IMR-90 (cell line): ENCODE measurements around the gene BAZ2B. TPM values are rescaled to one million over a fixed set of nuclear protein-coding genes. Genes with fewer than 3 reads are reported as not detected.

Experiments
- ATAC-seq: fragments of 200-7000 bp; cut with Tn5 transposase; 2 replicates; pipeline ENCODE4 v1.9.1; 2020; ENCODE audit warnings: low read depth, mild to moderate bottlenecking, moderate library complexity
- BruUV-seq: library from RNA; stranded (reverse); fragments of 400-500 nt; replicated peaks from 2 replicates; lab custom pipeline; 2021; lab: Mats Ljungman, UMichigan
- CTCF ChIA-PET: fragments of 300-600 bp; formaldehyde crosslinking; extraction: SDS; loops from one replicate; lab custom pipeline; 2021; ENCODE audit warnings: antibody characterized with exemption; lab: Yijun Ruan, JAX
- POLR2A ChIA-PET: fragments of 300-600 bp; sonication (Branson Sonifier 250); formaldehyde crosslinking; loops from one replicate; lab custom pipeline; 2022; ENCODE audit warnings: antibody characterized with exemption; ENCODE audit not compliant: unreplicated experiment; lab: Charles Lee
- DNase-seq: peaks from one replicate; pipeline ENCODE4 v3.0.0; 2013
- H2AFZ ChIP-seq: replicated peaks from 2 replicates; pipeline ENCODE3; 2013; ENCODE audit warnings: low read length, mild to moderate bottlenecking; ENCODE audit not compliant: poor library complexity
- H2AK5ac ChIP-seq: 2 replicates; pipeline ENCODE4 v1.6.1; 2013; ENCODE audit warnings: low read depth, low read length, inconsistent platforms
- H2AK9ac ChIP-seq: replicated peaks from 2 replicates; pipeline ENCODE3; 2013; ENCODE audit warnings: mild to moderate bottlenecking, low read depth, low read length, moderate library complexity; ENCODE audit not compliant: poor library complexity
- H2BK120ac ChIP-seq: 2 replicates; pipeline ENCODE4 v1.6.1; 2013; ENCODE audit warnings: low read depth, low read length, inconsistent platforms
- H2BK15ac ChIP-seq: 3 replicates; pipeline ENCODE4 v1.6.1; 2013; ENCODE audit warnings: low read depth, low read length, inconsistent platforms
- H2BK20ac ChIP-seq: 2 replicates; pipeline ENCODE4 v1.6.1; 2013; ENCODE audit warnings: low read depth, mild to moderate bottlenecking, inconsistent platforms, low read length, moderate library complexity
- H2BK5ac ChIP-seq: 2 replicates; pipeline ENCODE4 v1.6.1; 2013; ENCODE audit warnings: mild to moderate bottlenecking, low read depth, low read length, inconsistent platforms; ENCODE audit not compliant: poor library complexity, severe bottlenecking
- H3K14ac ChIP-seq: replicated peaks from 2 replicates; pipeline ENCODE4 v1.6.1; 2013; ENCODE audit warnings: low read depth, low read length, inconsistent platforms
- H3K18ac ChIP-seq: 2 replicates; pipeline ENCODE4 v1.6.1; 2013; ENCODE audit warnings: low read depth, low read length, control low read depth
- H3K23ac ChIP-seq: 2 replicates; pipeline ENCODE4 v1.6.1; 2013; ENCODE audit warnings: low read depth, low read length, inconsistent platforms
- H3K27ac ChIP-seq: 2 replicates; pipeline ENCODE4 v1.5.1; 2013; ENCODE audit warnings: mild to moderate bottlenecking, control low read depth, low read length; ENCODE audit not compliant: insufficient read depth
- H3K27me3 ChIP-seq: 2 replicates; pipeline ENCODE4 v1.6.1; 2013; ENCODE audit warnings: low read length; ENCODE audit not compliant: control insufficient read depth, insufficient read depth
- H3K36me3 ChIP-seq: 2 replicates; pipeline ENCODE4 v1.6.1; 2013; ENCODE audit warnings: low read length, mixed read lengths; ENCODE audit not compliant: control insufficient read depth, insufficient read depth
- H3K4ac ChIP-seq: 2 replicates; pipeline ENCODE4 v1.6.1; 2013; ENCODE audit warnings: low read depth, low read length, inconsistent platforms
- H3K4me1 ChIP-seq: 2 replicates; pipeline ENCODE4 v1.6.1; 2013; ENCODE audit warnings: low read length, mixed read lengths; ENCODE audit not compliant: control insufficient read depth, insufficient read depth
- H3K4me2 ChIP-seq: 2 replicates; pipeline ENCODE4 v1.6.1; 2013; ENCODE audit warnings: low read depth, mild to moderate bottlenecking, control low read depth, low read length, moderate library complexity
- H3K4me3 ChIP-seq: 2 replicates; pipeline ENCODE4 v1.5.1; 2013; ENCODE audit warnings: low read depth, mild to moderate bottlenecking, control low read depth, low read length, moderate library complexity; ENCODE audit not compliant: insufficient read depth
- H3K56ac ChIP-seq: 2 replicates; pipeline ENCODE4 v1.6.1; 2013; ENCODE audit warnings: low read length, inconsistent platforms; ENCODE audit not compliant: insufficient read depth; ENCODE audit errors: extremely low read depth
- H3K79me1 ChIP-seq, 2 experiments: 2 replicates each; pipeline ENCODE4 v1.6.1; 2013; ENCODE audit warnings: low read length in 2 of 2, inconsistent platforms in 1 of 2, low read depth in 1 of 2
- H3K9ac ChIP-seq: 2 replicates; pipeline ENCODE4 v1.6.1; 2013; ENCODE audit warnings: low read depth, low read length, control low read depth
- H3K9me1 ChIP-seq: 2 replicates; pipeline ENCODE4 v1.6.1; 2013; ENCODE audit warnings: low read length, inconsistent platforms; ENCODE audit not compliant: insufficient read depth
- H3K9me3 ChIP-seq: 2 replicates; pipeline ENCODE4 v1.6.1; 2013; ENCODE audit warnings: low read length; ENCODE audit not compliant: control insufficient read depth, insufficient read depth
- H4K20me1 ChIP-seq: 2 replicates; pipeline ENCODE4 v1.6.1; 2013; ENCODE audit warnings: low read length, inconsistent platforms; ENCODE audit not compliant: insufficient read depth
- H4K5ac ChIP-seq: 2 replicates; pipeline ENCODE4 v1.6.1; 2013; ENCODE audit warnings: mild to moderate bottlenecking, low read depth, low read length, control low read depth
- H4K8ac ChIP-seq, 2 experiments: 2 replicates each; pipeline ENCODE4 v1.6.1; 2013; ENCODE audit warnings: low read depth in 2 of 2, low read length in 2 of 2, control low read depth in 1 of 2, inconsistent platforms in 1 of 2
- H4K91ac ChIP-seq: 2 replicates; pipeline ENCODE4 v1.6.1; 2013; ENCODE audit warnings: low read depth, low read length, inconsistent platforms; ENCODE audit not compliant: insufficient read depth
- CEBPB ChIP-seq: IDR thresholded peaks from 2 replicates; pipeline ENCODE4 v1.6.1; 2012; ENCODE audit warnings: low read depth, low read length, improper control_type of control experiment
- FOS ChIP-seq: fragments of 150-350 bp; IDR thresholded peaks from 2 replicates; pipeline ENCODE4 v1.6.1; 2016; ENCODE audit warnings: low read depth, low read length
- MAFK ChIP-seq: IDR thresholded peaks from 2 replicates; pipeline ENCODE4 v1.6.1; 2012; ENCODE audit warnings: low read depth, low read length, improper control_type of control experiment
- MXI1 ChIP-seq: IDR thresholded peaks from 2 replicates; pipeline ENCODE4 v1.6.1; 2012; ENCODE audit warnings: low read depth, mild to moderate bottlenecking, low read length, moderate library complexity, borderline replicate concordance
- RCOR1 ChIP-seq: IDR thresholded peaks from 2 replicates; pipeline ENCODE4 v1.6.1; 2012; ENCODE audit warnings: mild to moderate bottlenecking, low read length, improper control_type of control experiment; ENCODE audit not compliant: insufficient replicate concordance
- WGBS, 2 experiments: methylation state at CpG; one replicate each; pipeline versions ENCODE4 v1.1.5 to v1.1.7; 2013; ENCODE audit warnings: missing lambda C conversion rate in 2 of 2; ENCODE audit not compliant: insufficient read length in 1 of 2; ENCODE audit errors: extremely low coverage in 2 of 2; 5-methylcytosine and 5-hydroxymethylcytosine counted together
- dilution Hi-C: fragments of 300-500 bp; cut with HindIII; formaldehyde crosslinking; loops from one replicate; pipeline ENCODE4 v1.14.3; 2018; ENCODE audit warnings: low sequenced_read_pairs; ENCODE audit not compliant: unreplicated experiment
- in situ Hi-C: fragments of 300-500 bp; cut with MboI; formaldehyde crosslinking; loops from 3 replicates; pipeline ENCODE4 v1.14.3; 2019; ENCODE audit warnings: low sequenced_read_pairs, inconsistent platforms, mixed read lengths
- intact Hi-C: fragments of 100-400 bp; cut with micrococcal nuclease; formaldehyde crosslinking; loops from 2 replicates; pipeline ENCODE4 v1.10.0; 2022
- polyA plus RNA-seq, 3 experiments: library from polyadenylated mRNA; depleted of rRNA; stranded (reverse); fragments of >200 nt; gene quantifications; 2 replicates each; pipeline ENCODE4 v1.2.3, GENCODE V29; 2012; ENCODE audit warnings: low replicate concordance in 1 of 3
- total RNA-seq: library from RNA; depleted of rRNA; stranded (reverse); fragments of >200 nt; gene quantifications from 2 replicates; pipeline ENCODE4 v1.2.3, GENCODE V29; 2012

Gene BAZ2B
- total and polyA plus RNA-seq, 2 of the 4 experiments (the other 2 are of a cell fraction) = 8.9 to 42.1 TPM

GRCh38 chr2:159326569-159327255 lies 289.6 kb downstream of the BAZ2B start:
- H3K14ac ChIP-seq = 0 out of 2 replicates have a peak overlapping the region, but pooled peaks have one; percentile 29
- POLR2A ChIA-PET = no interaction called here
- no TSS peak for BruUV-seq

More at GRCh38 chr2:159326569-159327255, 289.6 kb downstream of the BAZ2B start:
- Histone ChIP-seq H3K36me3 (peaks cover 11% of the 10 kb centered on the region), H4K5ac (peak overlapping the region; percentile 25; the same call in 1 of the 2 replicates), H3K4me3 (no peak overlapping the region), H2AK5ac (no peak overlapping the region), H3K18ac (no peak overlapping the region), H4K8ac (peak overlapping the region; percentile 66 to 77; a peak in 2 of 4 replicates), H3K27me3 (no peaks in the 10 kb centered on the region), H3K4ac (peak overlapping the region; percentile 47; the same call in 1 of the 2 replicates), H3K9me1 (no peaks in the 10 kb centered on the region), H2AFZ (no peak overlapping the region), H3K9ac (no peak overlapping the region; the same call in 1 of the 2 replicates), H2BK20ac (no peak overlapping the region), H3K56ac (no peak overlapping the region), H2BK15ac (0 out of 3 replicates have a peak overlapping the region, but pooled peaks have one; percentile 50), H4K91ac (peak overlapping the region; percentile 66; the same call in 1 of the 2 replicates), H2BK120ac (peak overlapping the region; percentile 54), H4K20me1 (no peaks in the 10 kb centered on the region), H3K27ac (peak overlapping the region; percentile 57; the same call in 1 of the 2 replicates), H3K4me2 (no peak overlapping the region), H3K23ac (no peak overlapping the region), H3K79me1 (no peaks in the 10 kb centered on the region), H2AK9ac (no peak overlapping the region), H2BK5ac (no peak overlapping the region), H3K4me1 (no peaks in the 10 kb centered on the region), H3K9me3 (no peaks in the 10 kb centered on the region)
- in situ Hi-C loops = no loop called here
- DNase-seq (peak; percentile 39), ATAC-seq (peak; percentile 49)
- TF ChIP-seq FOS (no peak), MXI1 (no peak), CEBPB (peak; percentile 54), MAFK (no peak), RCOR1 (no peak)
- intact Hi-C loops = no loop called here
- CTCF ChIA-PET = no interaction called here
- 100% methylated on average over 1 of the region's 5 CpGs; no CpG with 5 or more reads in 1 of the 2 experiments for WGBS, 2 experiments
- dilution Hi-C loops = no loop called here
